Panc1 (cell line): ENCODE data around the gene MAG. TPM values are rescaled to one million over a fixed set of nuclear protein-coding genes. Genes with fewer than 3 reads are reported as not detected.
A peak's percentile ranks its signal among the peaks of the same experiment; 100 is the strongest.

Experiments
- ATAC-seq: fragments of 200-7000 bp; cut with Tn5 transposase; 2 replicates; pipeline ENCODE4 v1.9.1; 2020; ENCODE audit warnings: mild to moderate bottlenecking, moderate library complexity
- BruUV-seq: library from RNA; stranded (reverse); fragments of 400-500 nt; replicated peaks from 2 replicates; lab custom pipeline; 2021; lab: Mats Ljungman, UMichigan
- CTCF ChIA-PET: fragments of 300-600 bp; sonication (Branson Sonifier 250); formaldehyde crosslinking; loops from one replicate; lab custom pipeline; 2022; ENCODE audit warnings: antibody characterized with exemption; lab: Charles Lee
- POLR2A ChIA-PET: fragments of 300-600 bp; sonication (Branson Sonifier 250); formaldehyde crosslinking; loops from one replicate; lab custom pipeline; 2022; ENCODE audit warnings: antibody characterized with exemption; lab: Charles Lee
- DNase-seq: peaks from one replicate; pipeline ENCODE4 v3.0.0-alpha.2; 2010; ENCODE audit warnings: low read depth, low spot score
- H3K27ac ChIP-seq: 2 replicates; pipeline ENCODE4 v1.5.1; 2011; ENCODE audit warnings: mild to moderate bottlenecking, low read length, inconsistent platforms
- H3K27me3 ChIP-seq: fragments of 200-500 bp; sonication (Bioruptor generic); 2 replicates; pipeline ENCODE4 v1.6.0; 2014; ENCODE audit warnings: low read length, inconsistent platforms; ENCODE audit not compliant: control insufficient read depth, insufficient read depth
- H3K36me3 ChIP-seq: fragments of 200-500 bp; sonication (Bioruptor generic); 2 replicates; pipeline ENCODE4 v1.5.1; 2014; ENCODE audit warnings: inconsistent platforms, mild to moderate bottlenecking, low read length, moderate library complexity; ENCODE audit not compliant: control insufficient read depth, insufficient read depth
- H3K4me1 ChIP-seq: 2 replicates; pipeline ENCODE4 v1.5.1; 2011; ENCODE audit warnings: inconsistent platforms, mild to moderate bottlenecking, low read length, moderate library complexity; ENCODE audit not compliant: control insufficient read depth, insufficient read depth
- H3K4me3 ChIP-seq, 2 experiments: 2 replicates each; pipeline ENCODE4 v1.5.1; 2011 to 2012; ENCODE audit warnings: low read depth in 2 of 2, low read length in 2 of 2, mild to moderate bottlenecking in 2 of 2, inconsistent platforms in 1 of 2, moderate library complexity in 1 of 2
- H3K9me3 ChIP-seq: fragments of 200-500 bp; sonication (Bioruptor generic); 2 replicates; pipeline ENCODE4 v1.5.1; 2014; ENCODE audit warnings: low read depth, mild to moderate bottlenecking, inconsistent platforms, low read length, moderate library complexity; ENCODE audit not compliant: control insufficient read depth, insufficient read depth
- CTCF ChIP-seq: fragments of 450-650 bp; IDR thresholded peaks from 2 replicates; pipeline ENCODE4 v1.5.1; 2017; ENCODE audit warnings: mild to moderate bottlenecking
- POLR2AphosphoS5 ChIP-seq: IDR thresholded peaks from 2 replicates; pipeline ENCODE4 v1.6.1; 2012; ENCODE audit warnings: mild to moderate bottlenecking, low read depth, low read length, moderate library complexity
- SIN3A ChIP-seq: IDR thresholded peaks from 2 replicates; pipeline ENCODE4 v1.6.1; 2012; ENCODE audit warnings: low read depth, mild to moderate bottlenecking, low read length, moderate library complexity, borderline replicate concordance; ENCODE audit not compliant: insufficient read depth
- TCF7L2 ChIP-seq: IDR thresholded peaks from 2 replicates; pipeline ENCODE4 v1.6.1; 2011; ENCODE audit warnings: mild to moderate bottlenecking, low read depth, low read length, inconsistent platforms
- in situ Hi-C: cut with HindIII; loops from 2 replicates; pipeline ENCODE4 v1.10.0; 2016; ENCODE audit warnings: low sequenced_read_pairs, low pct_unique_long_range_greater_than_20kb
- intact Hi-C: fragments of 100-400 bp; cut with micrococcal nuclease; formaldehyde crosslinking; loops from one replicate; pipeline ENCODE4 v1.10.0; 2022; ENCODE audit not compliant: unreplicated experiment
- total RNA-seq: library from RNA; stranded (reverse); gene quantifications from one replicate; pipeline ENCODE4 v1.2.1, GENCODE V29; 2021; ENCODE audit not compliant: unreplicated experiment
- TF ChIP-seq, protein P1 (sequence below), 2 experiments: IDR thresholded peaks; 2 replicates each; pipeline ENCODE4 v1.6.1; 2011 to 2012; ENCODE audit warnings: low read depth in 2 of 2, control low read depth in 1 of 2, low read length in 1 of 2, mild to moderate bottlenecking in 1 of 2, moderate library complexity in 1 of 2; ENCODE audit not compliant: insufficient read depth in 1 of 2

Gene MAG
- total RNA-seq, 1 experiment from 2014 or later: not detected

DNA sequence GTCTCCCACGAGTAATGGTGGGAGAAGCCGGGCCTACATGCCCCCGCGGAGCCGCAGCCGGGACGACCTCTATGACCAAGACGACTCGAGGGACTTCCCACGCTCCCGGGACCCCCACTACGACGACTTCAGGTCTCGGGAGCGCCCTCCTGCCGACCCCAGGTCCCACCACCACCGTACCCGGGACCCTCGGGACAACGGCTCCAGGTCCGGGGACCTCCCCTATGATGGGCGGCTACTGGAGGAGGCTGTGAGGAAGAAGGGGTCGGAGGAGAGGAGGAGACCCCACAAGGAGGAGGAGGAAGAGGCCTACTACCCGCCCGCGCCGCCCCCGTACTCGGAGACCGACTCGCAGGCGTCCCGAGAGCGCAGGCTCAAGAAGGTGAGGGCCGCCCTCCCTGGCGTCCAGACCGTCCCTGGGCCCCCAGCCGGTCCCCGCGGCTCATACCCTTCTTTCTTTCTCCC, 24.6 kb upstream of the MAG start:
- no peaks in the 10 kb centered on the region for H3K9me3 ChIP-seq
- in situ Hi-C loops (no loop called here), intact Hi-C loops (no loop called here)
- H3K27ac ChIP-seq: peak overlapping the region; percentile 99
- no peak for ATAC-seq
- TF ChIP-seq, protein P1, sequence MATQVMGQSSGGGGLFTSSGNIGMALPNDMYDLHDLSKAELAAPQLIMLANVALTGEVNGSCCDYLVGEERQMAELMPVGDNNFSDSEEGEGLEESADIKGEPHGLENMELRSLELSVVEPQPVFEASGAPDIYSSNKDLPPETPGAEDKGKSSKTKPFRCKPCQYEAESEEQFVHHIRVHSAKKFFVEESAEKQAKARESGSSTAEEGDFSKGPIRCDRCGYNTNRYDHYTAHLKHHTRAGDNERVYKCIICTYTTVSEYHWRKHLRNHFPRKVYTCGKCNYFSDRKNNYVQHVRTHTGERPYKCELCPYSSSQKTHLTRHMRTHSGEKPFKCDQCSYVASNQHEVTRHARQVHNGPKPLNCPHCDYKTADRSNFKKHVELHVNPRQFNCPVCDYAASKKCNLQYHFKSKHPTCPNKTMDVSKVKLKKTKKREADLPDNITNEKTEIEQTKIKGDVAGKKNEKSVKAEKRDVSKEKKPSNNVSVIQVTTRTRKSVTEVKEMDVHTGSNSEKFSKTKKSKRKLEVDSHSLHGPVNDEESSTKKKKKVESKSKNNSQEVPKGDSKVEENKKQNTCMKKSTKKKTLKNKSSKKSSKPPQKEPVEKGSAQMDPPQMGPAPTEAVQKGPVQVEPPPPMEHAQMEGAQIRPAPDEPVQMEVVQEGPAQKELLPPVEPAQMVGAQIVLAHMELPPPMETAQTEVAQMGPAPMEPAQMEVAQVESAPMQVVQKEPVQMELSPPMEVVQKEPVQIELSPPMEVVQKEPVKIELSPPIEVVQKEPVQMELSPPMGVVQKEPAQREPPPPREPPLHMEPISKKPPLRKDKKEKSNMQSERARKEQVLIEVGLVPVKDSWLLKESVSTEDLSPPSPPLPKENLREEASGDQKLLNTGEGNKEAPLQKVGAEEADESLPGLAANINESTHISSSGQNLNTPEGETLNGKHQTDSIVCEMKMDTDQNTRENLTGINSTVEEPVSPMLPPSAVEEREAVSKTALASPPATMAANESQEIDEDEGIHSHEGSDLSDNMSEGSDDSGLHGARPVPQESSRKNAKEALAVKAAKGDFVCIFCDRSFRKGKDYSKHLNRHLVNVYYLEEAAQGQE (IDR thresholded peaks at IDR 0.05; ENCODE audit: insufficient read depth in 1 of 2, low read depth in 2 of 2, low read length in 1 of 2): no peak
- TF ChIP-seq SIN3A (no peak), CTCF (no peak), POLR2AphosphoS5 (no peak), TCF7L2 (no peak)
- BruUV-seq: TSS peak; percentile 81
- peaks cover 14% of the 10 kb centered on the region; the same call in 1 of the 2 replicates for H3K36me3 ChIP-seq
- ChIA-PET POLR2A (no interaction called here), CTCF (no interaction called here)
- H3K4me1 ChIP-seq: peaks cover 25% of the 10 kb centered on the region
- no peak for DNase-seq
- peak overlapping the region; percentile 86 to 93 for H3K4me3 ChIP-seq
- H3K27me3 ChIP-seq: no peaks in the 10 kb centered on the region

- ChIA-PET POLR2A (interaction anchor here (0.6 kb wide), 1 partner anchor 799 kb away, joined by 6 read pairs; no protein-coding TSS in a partner anchor), CTCF (interaction anchor here (0.6 to 0.7 kb wide), 4 partner anchors 72 to 227 kb away, joined by 3 to 5 read pairs (median 4); no protein-coding TSS in a partner anchor)
- ATAC-seq (peak; percentile 60), DNase-seq (no peak)
- Histone ChIP-seq H3K9me3 (no peaks in the 10 kb centered on the region), H3K4me3 (peak overlapping the region; percentile 86 to 93), H3K27me3 (no peaks in the 10 kb centered on the region), H3K4me1 (peaks cover 25% of the 10 kb centered on the region), H3K27ac (peak overlapping the region; percentile 99), H3K36me3 (peaks cover 14% of the 10 kb centered on the region; the same call in 1 of the 2 replicates)
- in situ Hi-C loops (no loop called here), intact Hi-C loops (no loop called here)
- TF ChIP-seq SIN3A (0 out of 2 replicates have a peak, but pooled peaks have one; percentile 85), POLR2AphosphoS5 (peak; percentile 86), TCF7L2 (no peak)
- BruUV-seq: no TSS peak
These were observed 24.0 kb upstream of the MAG start for GRCh38 chr19:35267818-35268535.
